Left cardiac atrium (tissue), 4 donors: Measurements from ENCODE around the gene PLCB1. TPM values are rescaled to one million over a fixed set of nuclear protein-coding genes. Genes with fewer than 3 reads are reported as not detected.

Source experiments
- ATAC-seq, 2 donors: fragments of 200-7000 bp; cut with Tn5 transposase; one replicate each; pipeline ENCODE4 v1.9.1; 2020; ENCODE audit warnings: mild to moderate bottlenecking in 2 of 2, moderate library complexity in 2 of 2
- DNase-seq: peaks from one replicate; pipeline ENCODE4 v3.0.0-alpha.2; 2020
- intact Hi-C, 2 donors: fragments of 100-400 bp; cut with DNase I; formaldehyde crosslinking; loops; one replicate each; pipeline versions ENCODE4 v1.14.1 to v1.15.1; 2022 to 2023
- total RNA-seq, 2 donors: library from RNA; stranded (reverse); fragmentation: NEBNext Ultra II Directional; extraction: Animal tissue kit (Norgen Biotek cat#: 25700); gene quantifications; one replicate each; pipeline ENCODE4 v1.2.1, GENCODE V29; 2021
- donor health status: DM: no; HTN: yes; CAD: no.
- donor health status: DM: no; HTN: yes; CAD: no; lungs with severe emphysema.
- donor health status: DM: yes; HTN: yes; CAD: no.
- donor health status: Dilated cardiomyopathy.

The PLCB1 gene
- total RNA-seq, 2 donors from 2014 or later = 25.9 to 27.1 TPM

GRCh38 chr20:8399947-8400346, 267.9 kb downstream of the PLCB1 start:
- intact Hi-C loops = loop anchor here in 1 of 2 donors (10.0 kb wide), 1 partner anchor 265 kb away; the partner anchor contains the start of gene PLCB1
- peak; percentile 49 to 55 for ATAC-seq
- no peak for DNase-seq

GRCh38 chr20:8400486-8400885, 268.4 kb downstream of the PLCB1 start:
- no peak for ATAC-seq
- no peak for DNase-seq
- intact Hi-C loops = no loop called here

- no peak for ATAC-seq
- intact Hi-C loops = no loop called here
- DNase-seq = no peak
Observed at GRCh38 chr20:8401556-8401955, 269.5 kb downstream of the PLCB1 start.

- intact Hi-C loops = no loop called here
- ATAC-seq = no peak
- DNase-seq = no peak
Observed at GRCh38 chr20:8402798-8403197, 270.7 kb downstream of the PLCB1 start.

GRCh38 chr20:8404912-8405635, 273.0 kb downstream of the PLCB1 start:
- DNase-seq (no peak), ATAC-seq (peak in 1 of 2 donors; percentile 88)
- intact Hi-C loops = no loop called here

GRCh38 chr20:8406391-8406790, 274.3 kb downstream of the PLCB1 start:
- intact Hi-C loops = no loop called here
- DNase-seq (no peak), ATAC-seq (peak in 1 of 2 donors; percentile 27)

GRCh38 chr20:8408587-8409307, 276.7 kb downstream of the PLCB1 start:
- intact Hi-C loops = no loop called here
- no peak for DNase-seq
- ATAC-seq = peak in 1 of 2 donors; percentile 66

- ATAC-seq = no peak
- DNase-seq = no peak
- intact Hi-C loops = no loop called here
Observed at GRCh38 chr20:8413691-8414090, 281.6 kb downstream of the PLCB1 start.

- DNase-seq (no peak), ATAC-seq (peak in 1 of 2 donors; percentile 75)
- intact Hi-C loops = no loop called here
Observed at GRCh38 chr20:8414586-8415274, 282.7 kb downstream of the PLCB1 start.

GRCh38 chr20:8421981-8422380, 289.9 kb downstream of the PLCB1 start:
- ATAC-seq (no peak), DNase-seq (no peak)
- intact Hi-C loops = no loop called here

GRCh38 chr20:8423482-8423881, 291.4 kb downstream of the PLCB1 start:
- DNase-seq (no peak), ATAC-seq (no peak)
- intact Hi-C loops = no loop called here

- peak; percentile 27 to 75 for ATAC-seq
- DNase-seq = no peak
- intact Hi-C loops = no loop called here
Observed at GRCh38 chr20:8424010-8424409, 291.9 kb downstream of the PLCB1 start.

GRCh38 chr20:8425016-8425415, 292.9 kb downstream of the PLCB1 start:
- ATAC-seq (no peak), DNase-seq (no peak)
- intact Hi-C loops = no loop called here

- DNase-seq (no peak), ATAC-seq (no peak)
- intact Hi-C loops = no loop called here
Observed at GRCh38 chr20:8425802-8426201, 293.7 kb downstream of the PLCB1 start.

- intact Hi-C loops = no loop called here
- ATAC-seq (no peak), DNase-seq (no peak)
Observed at GRCh38 chr20:8427419-8428040, 295.5 kb downstream of the PLCB1 start.

GRCh38 chr20:8428988-8429387, 296.9 kb downstream of the PLCB1 start:
- ATAC-seq (no peak), DNase-seq (no peak)
- intact Hi-C loops = no loop called here

- intact Hi-C loops = no loop called here
- ATAC-seq (peak; percentile 88 to 95), DNase-seq (peak; percentile 84)
Observed at GRCh38 chr20:8431538-8432434, 299.7 kb downstream of the PLCB1 start.

- intact Hi-C loops = no loop called here
- ATAC-seq (peak; percentile 21 to 63), DNase-seq (no peak)
Observed at GRCh38 chr20:8432435-8433148, 300.5 kb downstream of the PLCB1 start.
